ENCODE data around the gene NSD2.
"Not testable (repeated sequence)": the region's sequence is repeated elsewhere in the genome, so short reads cannot be mapped to it uniquely, and the experiment has no call there.

Gene NSD2

GRCh38 chr4:1901127-1901526 lies 29.9 kb downstream of the NSD2 start:
- no peak overlapping the region for H3K4me3 ChIP-seq (ENCODE audit: control insufficient read depth, low read depth, low read length)
- no peak for DNase-seq (ENCODE audit: low read depth)
- no peak for TF ChIP-seq CTCF (conservative IDR thresholded peaks at IDR 0.05; ENCODE audit: control insufficient read depth, insufficient read depth, low read depth, low read length)

GRCh38 chr4:1902243-1902642 lies 31.1 kb downstream of the NSD2 start:
- TF ChIP-seq CTCF (conservative IDR thresholded peaks at IDR 0.05; ENCODE audit: control insufficient read depth, insufficient read depth, low read depth, low read length), result no peak
- DNase-seq (ENCODE audit: low read depth), result no peak

GRCh38 chr4:1903035-1903434 lies 31.8 kb downstream of the NSD2 start:
- no peak for DNase-seq (ENCODE audit: low read depth)
- no peak overlapping the region for H3K4me3 ChIP-seq (ENCODE audit: control insufficient read depth, low read depth, low read length)
- TF ChIP-seq CTCF (conservative IDR thresholded peaks at IDR 0.05; ENCODE audit: control insufficient read depth, insufficient read depth, low read depth, low read length), result no peak

More at GRCh38 chr4:1902243-1902642, 31.1 kb downstream of the NSD2 start:
- H3K4me3 ChIP-seq (ENCODE audit: control insufficient read depth, low read depth, low read length), result no peak overlapping the region

- no peak overlapping the region for H3K4me3 ChIP-seq (ENCODE audit: control insufficient read depth, low read depth, low read length)
- TF ChIP-seq CTCF (conservative IDR thresholded peaks at IDR 0.05; ENCODE audit: control insufficient read depth, insufficient read depth, low read depth, low read length), result no peak
- DNase-seq (ENCODE audit: low read depth), result no peak
Measured at GRCh38 chr4:1904042-1904441, 32.8 kb downstream of the NSD2 start.

GRCh38 chr4:1907848-1908525 lies 36.8 kb downstream of the NSD2 start:
- H3K4me3 ChIP-seq (ENCODE audit: control insufficient read depth, low read depth, low read length), result no peak overlapping the region
- DNase-seq (ENCODE audit: low read depth), result no peak
- no peak for TF ChIP-seq CTCF (conservative IDR thresholded peaks at IDR 0.05; ENCODE audit: control insufficient read depth, insufficient read depth, low read depth, low read length)

GRCh38 chr4:1909696-1910095 lies 38.5 kb downstream of the NSD2 start:
- not testable (repeated sequence) for H3K4me3 ChIP-seq (ENCODE audit: control insufficient read depth, low read depth, low read length); DNase-seq (ENCODE audit: low read depth)

GRCh38 chr4:1910643-1911042 lies 39.5 kb downstream of the NSD2 start:
- peak; percentile 61 for TF ChIP-seq CTCF (conservative IDR thresholded peaks at IDR 0.05; ENCODE audit: control insufficient read depth, insufficient read depth, low read depth, low read length)
- H3K4me3 ChIP-seq (ENCODE audit: control insufficient read depth, low read depth, low read length), result no peak overlapping the region
- peak; percentile 72 for DNase-seq (ENCODE audit: low read depth)

GRCh38 chr4:1911316-1911715 lies 40.1 kb downstream of the NSD2 start:
- H3K4me3 ChIP-seq (ENCODE audit: control insufficient read depth, low read depth, low read length); DNase-seq (ENCODE audit: low read depth): not testable (repeated sequence)

All from fibroblast of mammary gland (primary cell).